HG03025 (cell line): ENCODE data around the gene TBC1D22A.

ENCODE experiments used
- ATAC-seq: cut with Tn5 transposase; IDR thresholded peaks from one replicate; pipeline ENCODE4 v1.9.1; 2021; ENCODE audit warnings: mild to moderate bottlenecking, moderate library complexity; ENCODE audit not compliant: unreplicated experiment, low FRiP score

The TBC1D22A gene

GRCh38 chr22:47153854-47154525 lies 391.5 kb downstream of the TBC1D22A start:
- ATAC-seq: no peak

- no peak for ATAC-seq
Observed at GRCh38 chr22:47154621-47155081, 392.2 kb downstream of the TBC1D22A start.

DNA sequence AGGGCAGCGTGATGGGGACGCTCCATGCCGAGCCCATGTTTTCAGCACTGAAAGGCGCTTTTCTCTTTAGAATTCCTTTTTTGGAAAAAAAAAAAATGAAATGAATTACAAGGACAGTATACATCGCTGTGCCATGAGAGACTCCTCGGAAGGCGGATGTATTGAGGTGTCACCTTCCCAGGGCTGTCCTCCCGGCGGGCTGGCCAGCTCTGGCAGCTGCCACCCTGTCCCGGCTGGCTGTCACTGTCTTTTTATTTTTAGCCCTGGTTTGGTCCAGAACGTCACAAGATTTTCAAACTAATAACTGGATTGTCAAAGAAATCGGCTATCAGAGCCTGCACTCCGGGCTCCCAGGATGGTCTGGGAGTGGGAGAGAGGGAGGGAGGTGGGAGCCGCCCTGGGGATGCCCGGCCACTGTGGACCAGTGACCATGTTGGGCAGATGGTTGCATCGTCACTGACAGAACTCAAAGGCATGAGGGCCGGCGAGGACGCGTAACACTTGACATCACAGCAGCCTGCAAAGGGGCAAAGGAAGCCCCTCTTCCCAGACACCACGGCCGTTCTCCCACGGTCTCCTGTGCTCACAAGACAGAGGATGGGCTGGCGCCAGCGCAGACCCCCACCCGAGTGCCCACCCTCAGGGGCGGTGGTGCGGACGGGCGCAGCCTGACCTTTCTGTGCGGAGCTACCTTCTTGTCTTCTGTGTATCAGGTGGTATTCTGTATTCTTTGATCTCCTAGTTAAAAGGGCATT lies 392.9 kb downstream of the TBC1D22A start:
- ATAC-seq: no peak

DNA sequence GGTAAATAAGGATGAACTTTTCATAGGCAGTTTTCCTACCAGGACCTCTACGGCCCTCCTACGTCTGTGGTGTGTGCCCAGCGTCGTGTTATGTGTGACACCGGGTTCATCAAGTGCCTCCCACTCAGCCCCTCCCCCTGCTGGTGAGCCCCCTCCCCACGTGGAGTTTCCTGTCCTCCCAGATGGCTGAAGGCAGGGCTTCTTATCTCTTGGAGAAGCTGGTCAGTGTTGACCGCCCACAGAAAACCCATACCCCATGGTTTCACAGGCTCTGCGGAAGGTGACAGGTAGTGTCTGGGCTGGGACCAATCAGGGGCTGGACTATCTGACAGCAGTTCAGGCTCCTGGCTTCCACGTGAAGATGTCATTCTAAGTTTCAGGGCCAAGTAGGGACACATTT lies 393.5 kb downstream of the TBC1D22A start:
- no peak for ATAC-seq

GRCh38 chr22:47156352-47157092 lies 394.1 kb downstream of the TBC1D22A start:
- ATAC-seq: no peak

GRCh38 chr22:47157093-47157420 lies 394.6 kb downstream of the TBC1D22A start:
- no peak for ATAC-seq

DNA sequence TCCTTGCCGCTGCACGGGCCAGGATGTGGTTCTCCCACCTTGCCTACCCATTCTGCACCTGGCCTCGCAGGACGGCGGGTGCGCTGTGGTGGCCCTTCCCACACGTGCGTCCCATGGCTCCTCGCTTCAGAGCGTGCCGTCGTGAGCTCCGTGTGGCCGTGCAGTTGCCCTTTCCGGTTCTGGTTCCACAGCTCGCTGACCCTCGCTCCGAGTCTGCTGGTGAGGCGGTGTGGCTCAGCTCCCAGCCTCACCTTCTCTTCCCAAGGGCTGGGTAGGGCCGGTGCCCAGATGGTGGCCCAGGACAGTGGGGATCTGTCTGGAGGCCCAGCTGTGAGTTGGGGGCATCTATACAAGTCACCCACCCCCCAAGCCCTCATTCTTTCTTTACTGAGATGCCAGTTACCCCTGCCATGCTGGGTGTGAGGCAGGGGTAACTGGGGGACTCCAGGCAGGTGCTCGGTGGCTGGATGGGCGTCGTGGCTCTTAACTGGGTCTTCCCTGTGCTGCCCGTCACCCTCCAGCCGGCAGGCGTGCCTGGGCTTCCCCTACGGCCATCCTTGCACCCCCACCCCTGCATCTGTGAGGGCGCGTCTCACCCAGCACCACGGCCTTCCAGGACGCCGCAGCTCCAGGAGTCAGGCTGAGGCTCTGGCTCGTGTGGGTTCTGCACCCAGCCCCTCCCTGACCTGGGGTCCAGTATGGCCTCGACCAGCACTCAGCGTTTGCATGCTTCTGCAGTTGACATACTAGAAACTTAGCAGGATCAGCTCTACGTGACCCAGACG lies 395.2 kb downstream of the TBC1D22A start:
- no peak for ATAC-seq

GRCh38 chr22:47158457-47158856 lies 396.0 kb downstream of the TBC1D22A start:
- ATAC-seq: no peak

DNA sequence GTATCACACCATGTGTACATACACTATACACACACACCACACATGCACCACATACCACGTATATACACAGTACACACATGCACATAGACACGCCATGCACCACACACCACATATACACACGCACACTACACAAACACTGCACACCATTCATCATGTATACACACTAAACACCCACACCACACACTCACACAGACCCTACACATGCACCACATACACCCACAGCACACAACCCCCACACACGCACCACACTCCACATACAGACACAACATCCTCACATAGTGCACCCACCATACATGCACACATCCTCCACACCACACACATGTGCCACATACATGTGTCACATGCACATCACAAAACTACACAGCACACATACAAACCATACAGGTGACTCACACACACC lies 397.1 kb downstream of the TBC1D22A start:
- no peak for ATAC-seq

- no peak for ATAC-seq
Observed at GRCh38 chr22:47160141-47160541, 397.7 kb downstream of the TBC1D22A start.

- no peak for ATAC-seq
Observed at GRCh38 chr22:47160781-47161520, 398.5 kb downstream of the TBC1D22A start.

DNA sequence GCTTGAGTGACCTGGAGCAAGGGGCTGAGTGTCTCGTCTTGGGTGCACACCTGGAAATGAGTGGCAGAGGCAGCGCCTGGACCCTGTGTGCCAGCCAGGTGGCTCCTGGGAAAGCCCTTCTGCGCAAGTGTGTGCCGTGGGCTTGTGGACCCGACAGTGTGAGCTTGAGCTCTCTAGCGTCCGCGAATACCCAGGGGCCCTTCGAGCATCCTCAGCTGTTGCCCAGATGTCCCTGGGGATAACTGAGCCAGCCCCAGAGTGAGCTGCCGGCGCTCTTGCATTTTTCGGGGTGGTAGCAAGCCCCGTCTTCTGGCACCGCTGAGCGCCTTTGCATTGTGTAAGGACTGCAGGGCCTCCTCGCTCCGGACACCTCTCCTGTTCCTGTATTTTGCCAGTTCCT lies 399.2 kb downstream of the TBC1D22A start:
- ATAC-seq: no peak

GRCh38 chr22:47162865-47163264 lies 400.4 kb downstream of the TBC1D22A start:
- no peak for ATAC-seq

DNA sequence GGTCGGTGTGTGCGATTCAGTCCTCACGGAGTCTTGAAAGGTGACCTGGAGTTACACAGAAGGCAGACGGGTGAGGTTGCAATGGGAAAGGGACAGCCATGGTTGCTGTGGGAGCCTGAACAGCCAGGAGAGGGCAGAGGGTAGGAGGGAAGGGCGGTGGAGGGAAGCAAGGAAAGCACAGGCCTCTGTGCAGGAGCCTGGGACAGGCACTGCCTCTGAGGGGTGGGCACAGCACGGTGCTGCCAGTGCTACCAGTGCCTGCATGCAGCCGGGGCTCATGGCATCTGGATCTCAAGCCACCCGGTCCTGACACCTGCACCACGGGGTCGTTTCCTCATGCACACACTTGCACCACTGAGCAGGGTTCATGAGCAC lies 401.0 kb downstream of the TBC1D22A start:
- no peak for ATAC-seq

DNA sequence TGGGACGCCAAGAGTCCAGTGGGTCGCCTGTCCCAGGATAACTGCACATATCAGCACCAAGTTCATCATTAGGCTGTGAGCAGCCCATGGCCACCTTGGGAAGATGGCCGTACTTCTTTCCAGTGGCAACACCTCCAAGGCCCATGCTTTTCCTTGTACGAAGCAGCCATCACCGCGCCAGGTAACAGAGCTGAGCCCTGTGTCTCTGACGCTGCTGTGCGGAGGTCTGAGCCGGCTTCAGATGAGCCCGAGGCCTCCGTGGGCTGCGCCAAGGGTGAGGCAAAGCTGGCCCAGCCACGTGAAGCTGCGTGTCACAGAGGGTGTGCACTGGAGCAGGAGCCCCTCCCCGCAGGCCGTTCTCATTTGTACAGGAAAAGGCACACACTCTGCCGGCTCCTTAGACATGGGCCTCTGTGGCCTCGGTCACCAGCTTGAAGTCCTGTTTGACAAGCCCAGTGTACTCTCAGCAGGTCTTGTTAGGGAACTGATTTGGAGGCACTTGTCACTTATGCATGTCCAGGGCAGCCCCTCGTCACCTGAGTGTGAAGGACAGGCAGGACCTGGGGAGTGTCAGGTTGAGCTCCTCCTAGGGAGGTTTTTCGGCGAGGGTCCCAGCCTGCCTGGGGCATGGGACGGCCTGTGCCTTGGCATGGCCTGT lies 401.5 kb downstream of the TBC1D22A start:
- ATAC-seq: no peak

DNA sequence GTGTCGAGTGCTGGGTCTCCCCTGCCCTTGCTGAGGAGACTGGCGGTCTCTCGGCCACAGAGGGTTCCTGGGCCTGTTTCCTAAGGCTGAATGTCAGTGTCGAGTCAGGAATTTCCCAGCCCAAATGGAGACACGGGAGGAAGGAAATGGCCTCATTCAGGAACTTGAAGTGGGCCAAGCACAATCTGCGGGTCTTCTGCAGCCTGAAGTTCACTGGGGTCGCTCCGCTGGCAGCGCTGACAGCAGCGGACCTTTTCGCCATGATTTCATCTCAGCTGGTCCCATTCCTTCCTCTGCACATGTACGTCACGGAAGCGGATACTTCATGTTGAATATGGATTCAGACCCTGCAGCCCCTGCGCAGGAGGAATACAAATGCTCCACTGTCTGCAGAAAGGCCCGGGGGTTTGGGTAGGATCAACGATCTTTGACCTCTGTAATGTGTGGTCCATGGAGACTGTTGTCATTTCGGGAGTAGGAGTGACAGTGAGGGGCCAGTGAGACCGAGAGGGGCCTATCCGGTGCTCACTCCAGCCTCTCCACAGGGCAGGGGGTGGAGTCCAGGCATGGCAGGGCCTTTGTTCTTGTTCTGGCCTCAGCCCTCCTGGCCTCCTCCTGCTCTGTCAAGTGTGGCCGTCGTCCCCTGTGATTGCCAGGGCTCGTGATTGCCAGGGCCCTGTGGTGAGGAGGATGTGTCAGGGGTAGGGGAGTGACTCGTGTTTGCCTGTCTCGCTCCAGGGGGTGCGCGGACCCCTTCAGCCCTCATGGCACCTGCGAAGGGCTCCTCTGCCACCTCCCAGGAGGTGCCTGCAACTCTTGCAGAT lies 402.3 kb downstream of the TBC1D22A start:
- no peak for ATAC-seq

DNA sequence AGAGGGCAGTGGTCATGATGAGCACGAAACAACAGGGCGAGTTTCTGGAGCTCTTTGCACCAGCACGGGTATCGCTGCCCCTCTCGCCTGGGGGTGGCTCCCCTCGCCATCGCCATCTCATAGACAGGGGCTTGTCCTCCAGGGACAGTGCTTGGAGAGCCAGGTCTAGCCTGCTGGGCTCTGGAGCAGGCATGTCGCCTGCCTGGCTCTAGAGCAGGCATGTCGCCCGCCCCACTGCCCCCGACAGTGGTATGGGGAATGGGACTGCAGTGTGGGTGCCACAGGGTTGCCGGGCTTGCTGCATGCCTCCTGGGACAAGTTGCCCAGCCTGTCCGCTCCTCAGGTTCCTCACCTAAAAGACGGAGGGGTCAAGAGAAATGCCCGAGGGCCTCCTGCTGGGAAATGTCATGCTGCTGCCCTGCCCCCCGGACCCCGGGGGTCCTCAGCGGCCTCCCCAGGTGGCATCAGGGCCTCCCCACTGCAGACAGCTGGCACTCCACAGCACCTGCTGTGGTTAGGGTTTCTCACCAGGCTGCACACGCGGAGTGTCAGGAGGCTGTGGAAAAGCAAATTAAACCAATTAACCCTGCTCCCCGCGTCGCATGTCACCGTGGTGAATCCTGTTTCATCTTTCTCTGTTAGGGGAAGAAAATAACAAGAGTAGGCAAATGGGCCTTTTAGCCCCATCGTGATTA lies 403.0 kb downstream of the TBC1D22A start:
- no peak for ATAC-seq

- ATAC-seq: no peak
Observed at GRCh38 chr22:47166033-47166404, 403.6 kb downstream of the TBC1D22A start.
